ENCODE measurements around the gene ANXA1. TPM values are rescaled to one million over a fixed set of nuclear protein-coding genes. Genes with fewer than 3 reads are reported as not detected.

The ANXA1 gene
- total and polyA plus RNA-seq, 4 donors, result 4.8 to 28.6 (median 14.5) TPM

DNA sequence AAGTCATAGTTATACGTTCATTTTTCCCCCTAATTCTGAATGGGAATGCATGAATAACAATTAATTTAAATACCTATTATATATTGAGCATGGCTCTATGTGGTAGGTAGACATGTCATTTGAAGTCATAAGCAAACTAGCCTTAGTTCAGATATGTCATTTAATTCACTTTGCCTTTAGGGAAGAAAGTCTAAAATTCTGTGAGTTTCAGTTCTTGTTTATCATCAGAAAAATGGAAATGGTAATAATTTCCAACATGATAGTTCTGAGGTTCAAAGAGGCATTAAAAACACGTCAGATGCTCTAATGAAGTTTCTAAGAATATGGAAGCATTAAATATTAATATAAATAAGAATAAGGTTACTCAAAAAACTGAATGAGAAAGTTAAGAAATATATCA lies 13.1 kb upstream of the ANXA1 start (continued):
- TF ChIP-seq, protein P1, sequence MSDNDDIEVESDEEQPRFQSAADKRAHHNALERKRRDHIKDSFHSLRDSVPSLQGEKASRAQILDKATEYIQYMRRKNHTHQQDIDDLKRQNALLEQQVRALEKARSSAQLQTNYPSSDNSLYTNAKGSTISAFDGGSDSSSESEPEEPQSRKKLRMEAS (IDR thresholded peaks at IDR 0.05), result no peak
- no peak for TF ChIP-seq NR2F2 (IDR thresholded peaks at IDR 0.05)
- no peak for TF ChIP-seq SP1 (IDR thresholded peaks at IDR 0.05)
- TF ChIP-seq, protein P2, sequence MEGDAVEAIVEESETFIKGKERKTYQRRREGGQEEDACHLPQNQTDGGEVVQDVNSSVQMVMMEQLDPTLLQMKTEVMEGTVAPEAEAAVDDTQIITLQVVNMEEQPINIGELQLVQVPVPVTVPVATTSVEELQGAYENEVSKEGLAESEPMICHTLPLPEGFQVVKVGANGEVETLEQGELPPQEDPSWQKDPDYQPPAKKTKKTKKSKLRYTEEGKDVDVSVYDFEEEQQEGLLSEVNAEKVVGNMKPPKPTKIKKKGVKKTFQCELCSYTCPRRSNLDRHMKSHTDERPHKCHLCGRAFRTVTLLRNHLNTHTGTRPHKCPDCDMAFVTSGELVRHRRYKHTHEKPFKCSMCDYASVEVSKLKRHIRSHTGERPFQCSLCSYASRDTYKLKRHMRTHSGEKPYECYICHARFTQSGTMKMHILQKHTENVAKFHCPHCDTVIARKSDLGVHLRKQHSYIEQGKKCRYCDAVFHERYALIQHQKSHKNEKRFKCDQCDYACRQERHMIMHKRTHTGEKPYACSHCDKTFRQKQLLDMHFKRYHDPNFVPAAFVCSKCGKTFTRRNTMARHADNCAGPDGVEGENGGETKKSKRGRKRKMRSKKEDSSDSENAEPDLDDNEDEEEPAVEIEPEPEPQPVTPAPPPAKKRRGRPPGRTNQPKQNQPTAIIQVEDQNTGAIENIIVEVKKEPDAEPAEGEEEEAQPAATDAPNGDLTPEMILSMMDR (IDR thresholded peaks at IDR 0.05; ENCODE audit: low read depth, low read length, missing input control), result no peak

DNA sequence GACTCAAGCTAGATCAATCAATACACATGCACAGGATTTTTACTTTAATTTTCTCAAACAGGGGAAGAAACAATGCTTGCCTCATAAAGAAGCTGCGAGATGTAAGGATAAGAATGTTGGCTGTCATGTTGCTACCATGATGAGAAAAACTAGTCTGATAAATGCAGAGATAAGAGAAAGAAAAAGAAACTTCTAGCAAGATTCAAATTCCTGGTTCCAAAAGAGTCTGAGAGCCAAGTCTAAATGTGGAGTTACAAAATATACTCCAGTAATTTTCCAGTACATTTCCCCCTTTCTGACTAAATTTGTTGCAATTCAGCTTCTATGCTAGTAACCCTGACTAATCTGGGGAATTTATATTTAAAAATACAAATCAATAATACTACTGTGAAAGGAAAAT lies 10.4 kb upstream of the ANXA1 start:
- no peaks in the 10 kb centered on the region for H3K9me3 ChIP-seq (ENCODE audit: control insufficient read depth in 4 of 4, low read length in 3 of 4)
- H3K4me1 ChIP-seq (ENCODE audit: control insufficient read depth in 4 of 4, insufficient read depth in 4 of 4, low read length in 3 of 4), result no peaks in the 10 kb centered on the region
- H3K27me3 ChIP-seq (ENCODE audit: control insufficient read depth in 4 of 4, insufficient read depth in 4 of 4, low read length in 3 of 4), result no peaks in the 10 kb centered on the region
- TF ChIP-seq HNF4G (IDR thresholded peaks at IDR 0.05), result no peak
- TF ChIP-seq, protein P1 (IDR thresholded peaks at IDR 0.05), result no peak
- no peak for TF ChIP-seq YY1 (IDR thresholded peaks at IDR 0.05)
- TF ChIP-seq FOXA2 (IDR thresholded peaks at IDR 0.05), result no peak
- no peak for TF ChIP-seq EGR1 (IDR thresholded peaks at IDR 0.05; ENCODE audit: low read depth in 2 of 2)
- TF ChIP-seq RAD21 (IDR thresholded peaks at IDR 0.05), result no peak
- TF ChIP-seq HNF4A (conservative IDR thresholded peaks at IDR 0.05), result no peak
- no peak for TF ChIP-seq TAF1 (conservative IDR thresholded peaks at IDR 0.05)
- TF ChIP-seq, protein P3, sequence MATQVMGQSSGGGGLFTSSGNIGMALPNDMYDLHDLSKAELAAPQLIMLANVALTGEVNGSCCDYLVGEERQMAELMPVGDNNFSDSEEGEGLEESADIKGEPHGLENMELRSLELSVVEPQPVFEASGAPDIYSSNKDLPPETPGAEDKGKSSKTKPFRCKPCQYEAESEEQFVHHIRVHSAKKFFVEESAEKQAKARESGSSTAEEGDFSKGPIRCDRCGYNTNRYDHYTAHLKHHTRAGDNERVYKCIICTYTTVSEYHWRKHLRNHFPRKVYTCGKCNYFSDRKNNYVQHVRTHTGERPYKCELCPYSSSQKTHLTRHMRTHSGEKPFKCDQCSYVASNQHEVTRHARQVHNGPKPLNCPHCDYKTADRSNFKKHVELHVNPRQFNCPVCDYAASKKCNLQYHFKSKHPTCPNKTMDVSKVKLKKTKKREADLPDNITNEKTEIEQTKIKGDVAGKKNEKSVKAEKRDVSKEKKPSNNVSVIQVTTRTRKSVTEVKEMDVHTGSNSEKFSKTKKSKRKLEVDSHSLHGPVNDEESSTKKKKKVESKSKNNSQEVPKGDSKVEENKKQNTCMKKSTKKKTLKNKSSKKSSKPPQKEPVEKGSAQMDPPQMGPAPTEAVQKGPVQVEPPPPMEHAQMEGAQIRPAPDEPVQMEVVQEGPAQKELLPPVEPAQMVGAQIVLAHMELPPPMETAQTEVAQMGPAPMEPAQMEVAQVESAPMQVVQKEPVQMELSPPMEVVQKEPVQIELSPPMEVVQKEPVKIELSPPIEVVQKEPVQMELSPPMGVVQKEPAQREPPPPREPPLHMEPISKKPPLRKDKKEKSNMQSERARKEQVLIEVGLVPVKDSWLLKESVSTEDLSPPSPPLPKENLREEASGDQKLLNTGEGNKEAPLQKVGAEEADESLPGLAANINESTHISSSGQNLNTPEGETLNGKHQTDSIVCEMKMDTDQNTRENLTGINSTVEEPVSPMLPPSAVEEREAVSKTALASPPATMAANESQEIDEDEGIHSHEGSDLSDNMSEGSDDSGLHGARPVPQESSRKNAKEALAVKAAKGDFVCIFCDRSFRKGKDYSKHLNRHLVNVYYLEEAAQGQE (IDR thresholded peaks at IDR 0.05), result no peak
- TF ChIP-seq, protein P4, sequence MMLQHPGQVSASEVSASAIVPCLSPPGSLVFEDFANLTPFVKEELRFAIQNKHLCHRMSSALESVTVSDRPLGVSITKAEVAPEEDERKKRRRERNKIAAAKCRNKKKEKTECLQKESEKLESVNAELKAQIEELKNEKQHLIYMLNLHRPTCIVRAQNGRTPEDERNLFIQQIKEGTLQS (IDR thresholded peaks at IDR 0.05), result no peak
- TF ChIP-seq, protein P5, sequence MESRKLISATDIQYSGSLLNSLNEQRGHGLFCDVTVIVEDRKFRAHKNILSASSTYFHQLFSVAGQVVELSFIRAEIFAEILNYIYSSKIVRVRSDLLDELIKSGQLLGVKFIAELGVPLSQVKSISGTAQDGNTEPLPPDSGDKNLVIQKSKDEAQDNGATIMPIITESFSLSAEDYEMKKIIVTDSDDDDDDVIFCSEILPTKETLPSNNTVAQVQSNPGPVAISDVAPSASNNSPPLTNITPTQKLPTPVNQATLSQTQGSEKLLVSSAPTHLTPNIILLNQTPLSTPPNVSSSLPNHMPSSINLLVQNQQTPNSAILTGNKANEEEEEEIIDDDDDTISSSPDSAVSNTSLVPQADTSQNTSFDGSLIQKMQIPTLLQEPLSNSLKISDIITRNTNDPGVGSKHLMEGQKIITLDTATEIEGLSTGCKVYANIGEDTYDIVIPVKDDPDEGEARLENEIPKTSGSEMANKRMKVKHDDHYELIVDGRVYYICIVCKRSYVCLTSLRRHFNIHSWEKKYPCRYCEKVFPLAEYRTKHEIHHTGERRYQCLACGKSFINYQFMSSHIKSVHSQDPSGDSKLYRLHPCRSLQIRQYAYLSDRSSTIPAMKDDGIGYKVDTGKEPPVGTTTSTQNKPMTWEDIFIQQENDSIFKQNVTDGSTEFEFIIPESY (IDR thresholded peaks at IDR 0.05), result no peak
- 93% methylated on average over 1 of the region's 1 CpG for WGBS
- H3K9ac ChIP-seq (ENCODE audit: low read depth in 1 of 2, low read length in 2 of 2), result no peak overlapping the region
- DNase-seq (ENCODE audit: low spot score), result no peak
- H3K27ac ChIP-seq (ENCODE audit: low read depth in 1 of 2, low read length in 2 of 2), result no peak overlapping the region
- H3K36me3 ChIP-seq (ENCODE audit: control insufficient read depth in 4 of 4, insufficient read depth in 3 of 4, low read depth in 1 of 4, low read length in 3 of 4), result no peaks in the 10 kb centered on the region
- no peak overlapping the region for H3K4me3 ChIP-seq (ENCODE audit: low read depth in 1 of 3, low read length in 3 of 3)

Measured in liver (tissue), 9 donors.